ENCODE data around the gene GALNT5. TPM values are rescaled to one million over a fixed set of nuclear protein-coding genes. Genes with fewer than 3 reads are reported as not detected.
"Not testable (repeated sequence)": the region's sequence is repeated elsewhere in the genome, so short reads cannot be mapped to it uniquely, and the experiment has no call there.

Gene GALNT5
- total RNA-seq, 1 donor from 2014 or later = not detected

GRCh38 chr2:157271590-157272203, 14.2 kb downstream of the GALNT5 start:
- H3K9me3 Mint-ChIP-seq = no peaks in the 10 kb centered on the region
- H3K27me3 Mint-ChIP-seq (ENCODE audit: low read depth) = peaks cover 5% of the 10 kb centered on the region
- no peak for DNase-seq (ENCODE audit: low spot score)
- intact Hi-C loops (cut with micrococcal nuclease) = loop anchor here (1.0 to 2.0 kb wide), 3 partner anchors 10 to 25 kb away; partner anchors contain the start of gene GALNT5
- peak overlapping the region; percentile 26 for H3K27ac Mint-ChIP-seq
- no peak overlapping the region for H3K4me3 Mint-ChIP-seq (ENCODE audit: low read depth)
- peaks cover 18% of the 10 kb centered on the region for H3K4me1 Mint-ChIP-seq (ENCODE audit: low read depth)
- H3K36me3 Mint-ChIP-seq (ENCODE audit: low read depth) = no peaks in the 10 kb centered on the region

GRCh38 chr2:157279311-157279710, 21.8 kb downstream of the GALNT5 start:
- H3K27ac Mint-ChIP-seq; H3K36me3 Mint-ChIP-seq (ENCODE audit: low read depth); H3K4me3 Mint-ChIP-seq (ENCODE audit: low read depth); H3K9me3 Mint-ChIP-seq; intact Hi-C loops (cut with micrococcal nuclease); H3K4me1 Mint-ChIP-seq (ENCODE audit: low read depth); DNase-seq (ENCODE audit: low spot score): not testable (repeated sequence)
- peaks cover 16% of the 10 kb centered on the region for H3K27me3 Mint-ChIP-seq (ENCODE audit: low read depth)

GRCh38 chr2:157281316-157281715, 23.8 kb downstream of the GALNT5 start:
- Mint-ChIP-seq H3K27ac (no peak overlapping the region), H3K9me3 (no peaks in the 10 kb centered on the region), H3K36me3 (ENCODE audit: low read depth) (no peaks in the 10 kb centered on the region), H3K4me3 (ENCODE audit: low read depth) (no peak overlapping the region), H3K4me1 (ENCODE audit: low read depth) (peaks cover 2% of the 10 kb centered on the region), H3K27me3 (ENCODE audit: low read depth) (peaks cover 16% of the 10 kb centered on the region)
- no peak for DNase-seq (ENCODE audit: low spot score)
- intact Hi-C loops (cut with micrococcal nuclease) = no loop called here

- intact Hi-C loops (cut with micrococcal nuclease) = no loop called here
- DNase-seq (ENCODE audit: low spot score) = no peak
- peaks cover 2% of the 10 kb centered on the region for H3K4me1 Mint-ChIP-seq (ENCODE audit: low read depth)
- H3K27ac Mint-ChIP-seq = no peak overlapping the region
- H3K4me3 Mint-ChIP-seq (ENCODE audit: low read depth) = no peak overlapping the region
- H3K27me3 Mint-ChIP-seq (ENCODE audit: low read depth) = peaks cover 17% of the 10 kb centered on the region
- H3K9me3 Mint-ChIP-seq = no peaks in the 10 kb centered on the region
- H3K36me3 Mint-ChIP-seq (ENCODE audit: low read depth) = no peaks in the 10 kb centered on the region
Observed at GRCh38 chr2:157283468-157283867, 26.0 kb downstream of the GALNT5 start.

- H3K36me3 Mint-ChIP-seq (ENCODE audit: low read depth) = no peaks in the 10 kb centered on the region
- no peak overlapping the region for H3K4me3 Mint-ChIP-seq (ENCODE audit: low read depth)
- no peak overlapping the region for H3K27ac Mint-ChIP-seq
- no peaks in the 10 kb centered on the region for H3K9me3 Mint-ChIP-seq
- peaks cover 15% of the 10 kb centered on the region for H3K27me3 Mint-ChIP-seq (ENCODE audit: low read depth)
- no peaks in the 10 kb centered on the region for H3K4me1 Mint-ChIP-seq (ENCODE audit: low read depth)
- no peak for DNase-seq (ENCODE audit: low spot score)
- intact Hi-C loops (cut with micrococcal nuclease) = no loop called here
Observed at GRCh38 chr2:157287160-157287559, 29.7 kb downstream of the GALNT5 start.

- intact Hi-C loops (cut with micrococcal nuclease) = no loop called here
- Mint-ChIP-seq H3K27ac (no peak overlapping the region), H3K36me3 (ENCODE audit: low read depth) (no peaks in the 10 kb centered on the region), H3K4me1 (ENCODE audit: low read depth) (no peaks in the 10 kb centered on the region), H3K4me3 (ENCODE audit: low read depth) (no peak overlapping the region), H3K27me3 (ENCODE audit: low read depth) (peaks cover 15% of the 10 kb centered on the region), H3K9me3 (no peaks in the 10 kb centered on the region)
- no peak for DNase-seq (ENCODE audit: low spot score)
Observed at GRCh38 chr2:157290525-157290924, 33.0 kb downstream of the GALNT5 start.

- no peaks in the 10 kb centered on the region for H3K36me3 Mint-ChIP-seq (ENCODE audit: low read depth)
- no peaks in the 10 kb centered on the region for H3K9me3 Mint-ChIP-seq
- peaks cover 15% of the 10 kb centered on the region for H3K27me3 Mint-ChIP-seq (ENCODE audit: low read depth)
- no peak overlapping the region for H3K4me3 Mint-ChIP-seq (ENCODE audit: low read depth)
- DNase-seq (ENCODE audit: low spot score) = no peak
- no peak overlapping the region for H3K27ac Mint-ChIP-seq
- intact Hi-C loops (cut with micrococcal nuclease) = no loop called here
- H3K4me1 Mint-ChIP-seq (ENCODE audit: low read depth) = no peaks in the 10 kb centered on the region
Observed at GRCh38 chr2:157291018-157291417, 33.5 kb downstream of the GALNT5 start.

GRCh38 chr2:157292853-157293252, 35.3 kb downstream of the GALNT5 start:
- H3K27ac Mint-ChIP-seq = no peak overlapping the region
- H3K4me3 Mint-ChIP-seq (ENCODE audit: low read depth) = no peak overlapping the region
- no peak for DNase-seq (ENCODE audit: low spot score)
- intact Hi-C loops (cut with micrococcal nuclease) = no loop called here
- H3K9me3 Mint-ChIP-seq = no peaks in the 10 kb centered on the region
- H3K36me3 Mint-ChIP-seq (ENCODE audit: low read depth) = no peaks in the 10 kb centered on the region
- peaks cover 10% of the 10 kb centered on the region for H3K27me3 Mint-ChIP-seq (ENCODE audit: low read depth)
- no peaks in the 10 kb centered on the region for H3K4me1 Mint-ChIP-seq (ENCODE audit: low read depth)

- Mint-ChIP-seq H3K4me3 (ENCODE audit: low read depth) (no peak overlapping the region), H3K36me3 (ENCODE audit: low read depth) (no peaks in the 10 kb centered on the region), H3K9me3 (no peaks in the 10 kb centered on the region), H3K27ac (no peak overlapping the region), H3K27me3 (ENCODE audit: low read depth) (peaks cover 6% of the 10 kb centered on the region), H3K4me1 (ENCODE audit: low read depth) (no peaks in the 10 kb centered on the region)
- intact Hi-C loops (cut with micrococcal nuclease) = no loop called here
- DNase-seq (ENCODE audit: low spot score) = no peak
Observed at GRCh38 chr2:157296490-157296889, 39.0 kb downstream of the GALNT5 start.

- intact Hi-C loops (cut with micrococcal nuclease) = no loop called here
- no peaks in the 10 kb centered on the region for H3K36me3 Mint-ChIP-seq (ENCODE audit: low read depth)
Observed at GRCh38 chr2:157296958-157297357, 39.5 kb downstream of the GALNT5 start.

GRCh38 chr2:157301307-157301706, 43.8 kb downstream of the GALNT5 start:
- H3K4me1 Mint-ChIP-seq (ENCODE audit: low read depth) = peaks cover 3% of the 10 kb centered on the region
- H3K36me3 Mint-ChIP-seq (ENCODE audit: low read depth) = no peaks in the 10 kb centered on the region
- no peak overlapping the region for H3K4me3 Mint-ChIP-seq (ENCODE audit: low read depth)
- H3K27me3 Mint-ChIP-seq (ENCODE audit: low read depth) = peaks cover 10% of the 10 kb centered on the region
- no peak for DNase-seq (ENCODE audit: low spot score)
- no peaks in the 10 kb centered on the region for H3K9me3 Mint-ChIP-seq
- intact Hi-C loops (cut with micrococcal nuclease) = loop anchor here (5.0 to 10.0 kb wide), 5 partner anchors 39 to 711 kb away; partner anchors contain the start of gene ACVR1C
- no peak overlapping the region for H3K27ac Mint-ChIP-seq

More at GRCh38 chr2:157296958-157297357, 39.5 kb downstream of the GALNT5 start:
- peaks cover 6% of the 10 kb centered on the region for H3K27me3 Mint-ChIP-seq (ENCODE audit: low read depth)
- no peak overlapping the region for H3K4me3 Mint-ChIP-seq (ENCODE audit: low read depth)
- H3K4me1 Mint-ChIP-seq (ENCODE audit: low read depth) = no peaks in the 10 kb centered on the region
- no peaks in the 10 kb centered on the region for H3K9me3 Mint-ChIP-seq
- no peak for DNase-seq (ENCODE audit: low spot score)
- no peak overlapping the region for H3K27ac Mint-ChIP-seq

- H3K4me1 Mint-ChIP-seq (ENCODE audit: low read depth) = peaks cover 16% of the 10 kb centered on the region
- no peaks in the 10 kb centered on the region for H3K9me3 Mint-ChIP-seq
- intact Hi-C loops (cut with micrococcal nuclease) = loop anchor here (1.0 to 10.0 kb wide), 8 partner anchors 24 to 710 kb away; partner anchors contain the start of gene ACVR1C
- no peak for DNase-seq (ENCODE audit: low spot score)
- no peak overlapping the region for H3K4me3 Mint-ChIP-seq (ENCODE audit: low read depth)
- peaks cover 10% of the 10 kb centered on the region for H3K27me3 Mint-ChIP-seq (ENCODE audit: low read depth)
- no peaks in the 10 kb centered on the region for H3K36me3 Mint-ChIP-seq (ENCODE audit: low read depth)
- no peak overlapping the region for H3K27ac Mint-ChIP-seq
Observed at GRCh38 chr2:157302492-157303099, 45.1 kb downstream of the GALNT5 start.

- Mint-ChIP-seq H3K9me3 (no peaks in the 10 kb centered on the region), H3K4me1 (ENCODE audit: low read depth) (peaks cover 16% of the 10 kb centered on the region), H3K36me3 (ENCODE audit: low read depth) (no peaks in the 10 kb centered on the region), H3K27me3 (ENCODE audit: low read depth) (peaks cover 10% of the 10 kb centered on the region), H3K27ac (no peak overlapping the region), H3K4me3 (ENCODE audit: low read depth) (no peak overlapping the region)
- intact Hi-C loops (cut with micrococcal nuclease) = loop anchor here (2.0 to 10.0 kb wide), 7 partner anchors 23 to 709 kb away; partner anchors contain the start of gene ACVR1C
- DNase-seq (ENCODE audit: low spot score) = no peak
Observed at GRCh38 chr2:157303612-157304011, 46.1 kb downstream of the GALNT5 start.
